Astrocyte (in vitro differentiated cells and primary cell): ENCODE results near the gene CIDEC.

Experiments
- CTCF ChIP-seq: IDR thresholded peaks from 2 replicates; pipeline ENCODE4 v1.5.1; 2011; ENCODE audit warnings: low read depth, mild to moderate bottlenecking, inconsistent platforms, low read length, moderate library complexity; ENCODE audit not compliant: insufficient read depth
- EZH2 ChIP-seq: IDR thresholded peaks from 2 replicates; pipeline ENCODE4 v1.6.1; 2012; ENCODE audit warnings: mild to moderate bottlenecking, low read length, inconsistent platforms; ENCODE audit not compliant: insufficient read depth

- TF ChIP-seq CTCF: no peak
- no peak for TF ChIP-seq EZH2
Observed at GRCh38 chr3:9855594-9855993, 24.5 kb downstream of the CIDEC start.
